ENCODE results near the gene NPTXR.

Gene NPTXR

GRCh38 chr22:38843657-38844314 is at the start of gene NPTXR:
Gene NPTXR (minus strand): TSS chr22:38844028.
- DNase-seq: peak; percentile 25

- no peak for DNase-seq
These were observed 47.4 kb upstream of the NPTXR start for GRCh38 chr22:38891256-38891655.

GRCh38 chr22:38890377-38890776 is 46.5 kb upstream of the NPTXR start:
- no peak for DNase-seq

GRCh38 chr22:38886333-38886732 is 42.5 kb upstream of the NPTXR start:
- no peak for DNase-seq

GRCh38 chr22:38882972-38883622 is 39.3 kb upstream of the NPTXR start:
- DNase-seq: no peak

GRCh38 chr22:38881997-38882879 is 38.4 kb upstream of the NPTXR start:
- DNase-seq: no peak

- DNase-seq: no peak
These were observed 37.6 kb upstream of the NPTXR start for GRCh38 chr22:38881464-38881871.

- no peak for DNase-seq
These were observed 36.1 kb upstream of the NPTXR start for GRCh38 chr22:38879961-38880360.

- no peak for DNase-seq
These were observed 35.4 kb upstream of the NPTXR start for GRCh38 chr22:38879108-38879729.

- no peak for DNase-seq
These were observed 34.2 kb upstream of the NPTXR start for GRCh38 chr22:38878001-38878400.

GRCh38 chr22:38874529-38875222 is 30.8 kb upstream of the NPTXR start:
- no peak for DNase-seq

GRCh38 chr22:38873469-38874411 is 29.9 kb upstream of the NPTXR start:
- peak; percentile 68 for DNase-seq

GRCh38 chr22:38872831-38873248 is 29.0 kb upstream of the NPTXR start:
- peak; percentile 40 for DNase-seq

- DNase-seq: peak; percentile 86
These were observed 28.5 kb upstream of the NPTXR start, which contains the start of gene CBX6 for GRCh38 chr22:38872172-38872830. Gene CBX6 (minus strand): TSS chr22:38872216. CDS start chr22:38872190, 26 bp downstream.

GRCh38 chr22:38871360-38872171 is 27.7 kb upstream of the NPTXR start:
- DNase-seq: no peak

GRCh38 chr22:38870791-38871359 is 27.0 kb upstream of the NPTXR start:
- no peak for DNase-seq

GRCh38 chr22:38870312-38870741 is 26.5 kb upstream of the NPTXR start:
- DNase-seq: peak; percentile 35

- DNase-seq: no peak
These were observed 25.8 kb upstream of the NPTXR start for GRCh38 chr22:38869663-38870062.

- DNase-seq: peak; percentile 50
These were observed 25.1 kb upstream of the NPTXR start for GRCh38 chr22:38868886-38869381.
